GM18519 (cell line): ENCODE results near the gene SLC9B2.
"Not testable (repeated sequence)": the region's sequence is repeated elsewhere in the genome, so short reads cannot be mapped to it uniquely, and the experiment has no call there.

ENCODE experiments used
- ATAC-seq: cut with Tn5 transposase; IDR thresholded peaks from one replicate; pipeline ENCODE4 v1.9.1; 2021; ENCODE audit warnings: mild to moderate bottlenecking, moderate library complexity; ENCODE audit not compliant: unreplicated experiment, low FRiP score

The SLC9B2 gene

DNA sequence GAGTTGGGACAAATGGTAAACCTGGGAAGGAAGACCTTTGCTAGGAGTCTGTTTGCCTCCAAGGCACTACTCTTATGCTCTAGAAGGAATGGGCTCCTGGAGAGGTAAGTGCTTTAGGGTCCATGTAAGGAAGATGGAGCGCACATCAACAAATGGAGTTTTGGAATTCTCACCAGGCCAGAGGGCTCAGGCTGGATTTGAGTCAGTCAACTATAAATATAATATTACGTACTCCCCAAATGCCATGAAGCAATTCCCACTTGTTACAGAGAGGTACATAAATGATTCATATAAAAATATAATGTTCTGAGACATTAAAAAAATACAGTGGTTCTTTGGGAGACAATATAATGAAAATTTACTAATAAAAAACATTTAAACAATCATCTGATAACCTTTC, 55.4 kb downstream of the SLC9B2 start:
- no peak for ATAC-seq

DNA sequence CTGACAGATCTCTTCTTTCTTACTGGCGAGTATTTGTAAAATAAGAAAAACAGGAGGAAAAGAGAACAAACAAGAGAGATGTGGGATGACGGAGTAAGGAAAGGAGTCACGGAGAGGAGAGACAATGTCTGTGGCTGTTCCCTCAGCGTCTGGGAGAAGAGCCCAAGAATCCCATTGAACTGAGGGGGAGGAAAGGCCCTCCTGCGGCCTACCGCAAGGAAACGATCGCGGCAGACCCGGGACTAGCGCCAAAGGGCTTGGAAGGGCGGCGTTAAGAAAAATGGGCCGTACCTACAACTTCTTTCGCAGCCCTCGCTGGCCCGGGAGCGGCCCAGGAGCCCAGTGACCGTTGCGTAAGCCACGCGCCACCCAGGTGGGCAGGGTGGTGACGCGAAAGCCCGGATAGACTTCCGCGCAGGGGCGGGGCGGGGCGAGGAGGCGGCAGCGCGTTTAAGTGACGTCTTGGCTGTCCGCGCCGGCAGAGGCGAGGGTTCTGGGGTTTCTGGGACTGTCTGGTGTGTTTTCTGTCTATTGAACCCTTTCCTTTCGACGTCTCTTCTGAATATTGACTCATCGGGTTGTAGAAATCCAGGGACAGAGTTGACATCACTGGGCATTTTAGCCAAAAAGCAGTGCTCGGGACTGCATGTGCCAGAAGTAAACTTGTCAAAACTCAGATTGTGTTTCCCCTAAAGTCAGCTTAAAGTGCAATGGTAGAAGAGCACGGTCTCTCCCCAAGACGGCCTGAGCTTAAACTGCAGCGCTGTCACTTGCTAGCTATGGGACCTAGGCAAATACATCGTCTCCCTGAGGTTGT, 57.0 kb downstream of the SLC9B2 start, which contains the start of gene SLC9B1:
TSS of gene SLC9B1 (minus strand) at position 398 of the 817 bp plus-strand sequence. CDS start 27,994 bp downstream, outside the sequence.
- ATAC-seq: peak; percentile 93

DNA sequence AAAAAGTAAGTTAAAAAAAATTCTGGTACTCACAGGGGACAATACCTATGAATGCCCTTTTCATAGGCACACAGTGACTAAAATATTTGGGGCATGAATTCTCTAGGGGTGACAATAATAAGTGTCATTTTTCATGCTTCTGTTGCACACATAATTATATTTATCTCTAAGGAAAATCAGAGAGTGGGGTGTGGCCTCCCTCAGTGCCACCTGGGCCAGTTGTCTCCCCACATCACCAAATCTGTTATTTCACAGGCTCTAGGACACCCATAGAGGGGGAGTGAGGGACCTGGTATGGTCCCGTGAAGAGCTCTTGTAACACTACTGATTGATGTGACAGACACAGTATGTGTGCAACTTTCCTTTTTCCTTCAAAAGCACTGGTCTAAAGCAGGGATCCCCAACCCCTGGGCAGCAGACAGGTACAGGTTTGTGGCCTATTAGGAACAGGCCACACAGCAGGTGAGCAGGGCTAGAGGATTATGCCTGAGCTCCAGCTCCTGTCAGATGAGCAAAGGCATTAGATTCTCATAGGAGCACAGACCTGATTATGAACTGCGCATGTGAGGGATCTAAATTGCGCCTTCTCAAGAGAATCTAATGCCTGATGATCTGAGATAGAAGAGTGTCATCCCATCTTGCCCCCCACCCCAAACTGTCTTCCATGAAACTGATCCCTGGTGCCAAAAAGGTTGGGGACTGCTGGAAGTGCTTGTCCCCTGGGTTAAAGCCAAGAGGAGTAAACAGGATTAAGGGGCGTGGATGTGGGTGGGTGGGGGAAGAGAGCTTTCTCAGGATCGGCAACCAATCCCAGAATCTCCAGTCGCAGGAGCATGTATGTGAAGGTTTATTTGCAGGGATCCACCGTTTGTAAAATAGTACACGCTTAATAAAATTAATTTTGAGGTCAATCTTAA, 57.9 kb downstream of the SLC9B2 start:
- no peak for ATAC-seq

DNA sequence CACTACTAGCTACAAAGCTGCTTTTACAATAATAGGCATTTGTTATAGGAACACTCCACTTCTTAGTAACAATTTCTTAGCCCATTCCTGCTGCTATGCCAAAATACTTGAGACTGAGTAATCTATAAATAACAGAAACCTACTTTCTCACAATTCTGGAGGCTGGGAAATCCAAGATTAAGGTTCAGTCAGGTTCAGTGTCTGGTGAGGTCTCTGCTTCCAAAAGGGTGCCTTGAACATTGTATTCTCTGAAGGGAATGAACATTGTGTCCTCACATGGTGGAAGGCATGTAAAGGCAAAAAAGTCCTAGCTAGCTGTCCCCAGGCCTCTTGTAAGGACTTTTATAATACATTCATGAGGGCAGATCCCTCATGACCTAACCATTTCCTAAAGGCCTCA, 64.0 kb downstream of the SLC9B2 start:
- no peak for ATAC-seq

DNA sequence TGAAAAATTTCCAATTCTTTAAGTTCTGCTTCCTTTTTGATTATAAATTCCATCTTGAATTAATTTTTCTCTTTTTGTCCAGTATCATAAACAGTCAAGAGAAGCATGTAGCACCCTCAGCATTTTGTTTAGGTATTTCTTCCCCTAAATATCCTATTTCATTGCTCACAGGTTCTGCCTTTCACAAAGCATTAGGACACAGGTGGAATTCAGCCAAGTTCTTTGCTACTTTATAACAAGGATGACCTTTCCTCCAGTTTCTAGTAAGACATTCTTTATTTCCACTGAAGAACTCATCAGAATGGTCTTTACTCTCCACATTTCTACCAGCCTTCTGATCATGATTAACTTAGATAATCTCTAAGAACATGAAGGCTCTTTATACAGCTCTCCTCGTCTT, 64.5 kb downstream of the SLC9B2 start:
- no peak for ATAC-seq

DNA sequence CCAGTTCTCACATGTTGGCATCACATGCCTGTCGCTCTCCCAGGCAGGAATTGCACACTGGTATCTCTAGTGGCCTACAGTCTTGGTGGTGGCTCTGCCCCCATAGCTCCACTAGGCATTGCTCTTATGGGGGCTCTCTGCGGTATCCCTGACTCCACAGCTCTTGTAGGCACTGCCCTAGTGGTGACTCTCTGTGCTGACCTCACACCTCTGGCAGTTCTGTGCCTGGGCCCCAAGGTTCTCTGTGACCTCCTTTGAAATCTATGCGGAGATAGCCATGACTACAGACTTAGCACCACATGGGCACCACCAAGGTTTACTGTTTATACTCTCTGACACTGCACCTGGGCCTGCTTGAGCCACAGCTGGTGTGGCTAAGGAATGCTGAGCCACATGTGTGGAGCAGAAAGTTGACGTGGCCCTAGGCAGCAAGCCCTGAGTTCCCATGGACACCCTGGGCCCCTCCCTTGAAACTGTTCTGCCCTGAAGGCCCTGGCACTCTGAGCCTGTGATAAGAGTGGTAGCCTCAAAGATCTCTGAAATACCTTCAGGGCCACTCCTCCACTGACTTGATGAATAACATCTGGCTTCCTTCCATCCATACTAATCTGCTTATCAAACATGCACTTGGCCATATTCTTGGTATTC, 65.1 kb downstream of the SLC9B2 start:
- no peak for ATAC-seq

DNA sequence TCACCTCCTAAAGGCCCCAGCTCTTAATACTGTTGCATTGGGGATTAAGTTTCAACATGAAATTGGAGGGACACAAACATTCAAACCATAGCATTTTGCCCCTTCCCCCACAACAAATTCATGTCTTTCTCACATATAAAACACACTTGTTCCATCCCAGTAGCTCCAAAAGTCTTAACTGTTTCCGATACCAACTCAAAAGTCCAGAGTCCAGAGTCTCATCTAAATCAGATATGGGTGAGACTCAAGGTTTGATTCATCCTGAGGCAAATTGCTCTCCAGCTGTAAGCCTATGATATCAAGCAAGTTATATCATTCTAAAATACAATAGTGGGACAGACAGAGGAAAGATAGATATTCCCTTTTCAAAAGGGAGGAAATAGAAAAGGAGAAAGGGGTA, 65.8 kb downstream of the SLC9B2 start:
- no peak for ATAC-seq

DNA sequence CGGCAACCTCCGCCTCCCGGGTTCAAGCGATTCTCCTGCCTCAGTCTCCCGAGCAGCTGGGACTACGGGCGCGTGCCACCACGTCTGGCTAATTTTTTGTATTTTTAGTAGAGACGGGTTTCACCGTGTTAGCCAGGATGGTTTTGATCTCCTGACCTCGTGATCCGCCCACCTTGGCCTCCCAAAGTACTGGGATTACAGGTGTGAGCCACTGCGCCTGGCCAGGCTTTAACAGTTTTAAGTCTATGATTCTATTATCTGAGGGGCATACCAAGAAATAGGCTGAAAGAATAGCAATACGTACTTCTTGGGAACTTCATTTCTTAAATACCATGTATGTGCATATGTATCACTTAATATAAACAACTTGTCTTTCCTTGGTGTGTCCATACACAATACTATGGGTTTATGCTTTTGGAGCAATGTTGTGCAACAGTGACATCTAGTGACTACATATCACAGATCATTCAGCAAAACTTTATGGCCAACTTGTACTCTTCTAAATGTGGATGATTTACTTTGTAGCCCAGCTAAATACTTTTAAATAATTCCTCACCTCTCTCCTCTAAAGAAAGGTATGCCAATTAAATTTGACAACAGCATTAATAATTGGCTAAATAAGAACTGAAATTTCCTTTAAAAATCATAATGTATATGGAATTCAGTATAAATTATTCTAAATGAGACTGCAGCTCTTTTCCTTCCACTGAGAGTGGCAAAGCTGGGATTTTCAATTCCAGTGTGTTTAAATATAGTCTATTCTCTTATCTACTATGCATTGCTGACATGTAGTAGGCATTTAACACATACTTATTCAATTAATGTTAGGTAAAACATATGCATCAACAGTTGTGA, 67.5 kb downstream of the SLC9B2 start:
- peak; percentile 69 for ATAC-seq

DNA sequence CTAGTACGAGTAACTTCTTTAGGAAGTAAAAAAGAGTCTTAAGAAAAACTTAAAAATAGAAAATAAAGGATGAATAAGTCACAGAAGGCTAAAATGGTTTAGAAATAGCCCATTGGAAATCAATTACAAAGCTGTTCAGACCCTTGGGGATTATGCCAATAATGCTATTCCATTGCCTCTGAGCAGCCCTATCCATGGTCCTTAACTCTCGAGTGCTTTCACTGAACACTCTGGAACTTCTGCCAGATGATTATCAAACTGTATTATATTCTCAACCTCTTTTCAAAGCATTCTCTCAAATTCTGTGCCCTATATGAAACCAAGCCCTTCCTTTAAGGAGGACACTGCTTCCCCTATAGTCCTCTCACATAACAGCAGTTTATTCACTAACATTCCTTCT, 74.0 kb downstream of the SLC9B2 start:
- ATAC-seq: no peak

DNA sequence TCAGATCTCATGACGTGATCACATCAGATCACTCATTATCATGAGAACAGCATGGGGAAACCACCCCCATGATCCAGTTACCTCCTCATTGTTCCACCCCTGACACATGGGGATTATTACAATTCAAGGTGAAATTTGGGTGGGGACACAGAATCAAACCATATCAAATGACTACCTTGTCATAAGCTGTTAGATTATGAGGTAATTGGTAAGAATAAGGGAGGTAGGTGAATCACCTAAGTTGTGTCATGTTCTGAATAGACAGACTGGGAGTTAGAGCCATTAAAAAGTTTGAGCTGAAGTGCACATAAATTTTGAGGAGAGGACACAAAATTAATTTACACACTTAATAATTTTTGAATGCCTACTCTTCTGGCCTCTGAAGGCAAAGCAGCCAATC, 81.8 kb downstream of the SLC9B2 start:
- no peak for ATAC-seq

DNA sequence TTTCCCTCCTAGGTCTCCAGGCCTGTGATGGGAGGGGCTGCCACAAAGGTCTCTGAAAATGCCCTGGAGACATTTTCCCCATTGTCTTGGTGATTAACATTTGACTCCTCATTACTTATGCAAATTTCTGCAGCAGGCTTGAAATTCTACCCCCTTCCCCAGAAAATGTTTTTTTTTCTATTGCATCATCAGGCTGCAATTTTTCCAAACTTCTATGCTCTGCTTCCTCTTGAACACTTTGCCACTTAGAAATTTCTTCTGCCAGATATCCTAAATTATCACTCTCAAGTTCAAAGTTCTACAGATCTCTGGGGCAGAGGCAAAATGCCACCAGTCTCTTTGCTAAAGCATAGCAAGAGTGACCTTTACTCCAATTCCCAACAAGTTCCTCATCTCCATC, 82.6 kb downstream of the SLC9B2 start:
- ATAC-seq: not testable (repeated sequence)

DNA sequence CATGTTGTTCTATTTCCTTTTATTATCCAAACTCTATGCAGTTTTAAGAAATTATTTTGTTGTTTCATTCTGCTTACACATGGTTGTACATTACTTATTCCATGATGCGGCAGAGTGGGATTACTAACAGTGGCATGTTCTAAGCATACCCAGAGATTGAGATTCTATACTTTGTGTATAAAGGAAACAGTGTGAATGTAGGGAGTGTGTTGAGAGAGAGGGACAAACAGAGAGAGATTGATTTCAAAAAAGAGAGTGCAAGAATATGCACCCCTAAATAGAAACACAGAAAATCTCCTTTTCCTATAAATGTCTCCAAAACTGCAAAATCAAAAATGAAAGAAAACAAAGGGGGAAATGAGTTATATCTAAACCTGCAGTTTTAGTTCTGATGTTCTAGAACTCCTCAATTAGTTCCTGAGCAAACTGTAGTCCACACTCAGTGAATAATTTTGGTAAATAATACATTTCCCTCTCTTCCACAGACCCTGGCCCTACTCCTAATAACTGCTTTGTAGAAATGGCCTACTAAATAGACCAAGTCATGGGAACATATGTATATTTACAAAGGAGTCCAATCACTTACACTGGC, 88.0 kb downstream of the SLC9B2 start:
- no peak for ATAC-seq

DNA sequence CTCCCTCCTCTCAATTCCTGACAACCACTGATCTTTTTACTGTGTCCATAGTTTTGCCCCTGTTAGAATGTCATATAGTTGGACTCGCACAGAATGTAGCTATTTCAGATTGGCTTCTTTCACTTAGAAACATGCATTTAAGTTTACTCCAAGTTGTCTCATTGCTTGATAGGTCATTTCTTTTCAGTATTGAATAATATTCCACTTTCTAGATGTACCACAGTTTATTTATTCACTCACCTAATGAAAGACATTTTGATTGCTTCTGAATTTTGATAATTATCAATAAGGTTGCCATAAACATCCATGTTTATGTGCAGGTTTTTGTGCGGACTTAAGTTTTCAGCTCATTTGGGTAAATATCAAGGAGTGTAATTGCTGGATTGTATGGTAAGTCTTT, 95.6 kb downstream of the SLC9B2 start:
- no peak for ATAC-seq
